ENCODE results near the gene CREB3L4.
A peak's percentile ranks its signal among the peaks of the same experiment; 100 is the strongest.

Gene CREB3L4

DNA sequence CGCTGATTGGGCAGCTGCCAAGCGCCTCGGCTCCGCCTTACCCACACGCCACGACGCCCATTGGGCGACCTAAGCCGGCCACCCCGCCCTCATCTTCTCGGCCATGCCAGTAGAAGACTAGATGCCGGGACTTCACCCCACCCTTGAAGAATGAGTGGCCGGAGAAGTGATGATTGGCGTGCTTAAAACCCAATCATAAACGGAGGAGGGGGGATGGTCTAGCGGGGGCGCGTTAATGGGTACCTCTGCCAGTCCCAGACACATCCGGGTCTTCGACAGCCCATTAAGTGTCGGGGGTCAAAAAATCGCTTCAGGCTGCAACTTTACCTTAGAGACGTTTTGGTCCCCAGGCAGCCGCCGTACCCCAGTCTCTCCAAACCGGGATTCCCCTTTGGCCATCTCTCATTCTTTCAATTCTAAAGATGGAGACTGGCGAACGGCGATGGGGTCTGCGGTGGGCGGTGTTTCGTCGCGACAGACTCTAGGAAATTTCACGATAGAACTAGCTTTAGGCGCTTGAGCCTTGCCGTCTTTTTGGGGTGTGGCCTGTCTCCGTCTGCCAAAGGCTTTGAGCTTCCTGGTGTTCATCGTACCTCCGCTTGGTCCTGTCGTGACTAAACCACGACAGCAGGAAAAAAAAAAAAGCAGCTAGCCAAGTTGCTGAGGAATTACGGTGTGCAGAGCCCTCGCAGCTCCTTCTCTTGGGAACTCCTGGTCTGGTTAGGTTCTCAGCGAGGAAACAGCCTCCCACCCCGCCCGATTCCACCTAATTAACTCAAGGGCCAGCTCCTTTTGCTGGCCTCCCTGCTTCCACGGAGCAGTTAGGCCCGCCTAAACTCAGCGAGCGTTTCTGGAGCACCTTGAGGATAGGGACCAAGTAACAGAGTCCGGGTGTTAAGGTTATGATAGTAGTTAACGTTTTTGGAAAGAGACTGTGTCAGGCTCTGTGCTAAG, 44.5 kb upstream of the CREB3L4 start, which contains the start of gene GATAD2B:
TSS of gene GATAD2B (minus strand) at position 1 of the 954 bp plus-strand sequence. CDS start 94,625 bp downstream, outside the sequence.
- Histone ChIP-seq H3K4me1 (ENCODE audit: insufficient read depth, insufficient read length) (peaks cover 4% of the 10 kb centered on the region), H3K4me3 (ENCODE audit: insufficient read length, low read depth) (peak within 1 kb of the TSS; percentile 81), H3K9ac (ENCODE audit: insufficient read length, low read depth) (peak within 1 kb of the TSS; percentile 94), H3K9me3 (ENCODE audit: insufficient read depth, low read length) (no peaks in the 10 kb centered on the region), H3K36me3 (ENCODE audit: insufficient read depth, insufficient read length, low read length) (peaks cover 12% of the 10 kb centered on the region), H3K27me3 (ENCODE audit: insufficient read depth, insufficient read length) (no peaks in the 10 kb centered on the region)
- peak; percentile 100 for DNase-seq (ENCODE audit: low read depth, low spot score)
- TF ChIP-seq SUZ12 (IDR thresholded peaks at IDR 0.05; ENCODE audit: extremely low read depth, insufficient read depth, insufficient read length): no peak

DNA sequence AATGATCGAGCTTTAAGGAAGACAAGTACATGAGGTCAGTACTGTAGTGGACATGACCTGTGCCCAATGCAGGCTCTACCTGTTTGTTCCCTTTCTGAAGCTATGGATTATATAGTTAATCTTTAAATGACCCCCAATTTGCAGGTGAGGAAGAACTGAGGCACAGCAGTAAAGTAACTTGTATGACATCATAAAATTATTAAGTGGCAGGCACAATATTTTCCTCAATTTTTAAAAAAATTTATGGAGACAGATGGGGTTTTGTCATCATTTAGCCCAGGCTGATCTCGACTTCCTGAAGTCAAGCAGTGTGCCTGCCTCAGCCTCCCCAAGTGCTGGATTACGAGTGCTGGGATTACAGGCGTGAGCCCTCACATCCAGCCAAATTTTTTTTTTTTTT, 41.3 kb upstream of the CREB3L4 start:
- DNase-seq (ENCODE audit: low read depth, low spot score): no peak
- no peak for TF ChIP-seq ZNF274 (IDR thresholded peaks at IDR 0.05; ENCODE audit: low read depth, low read length)
- no peak for TF ChIP-seq SUZ12 (IDR thresholded peaks at IDR 0.05; ENCODE audit: extremely low read depth, insufficient read depth, insufficient read length)
- TF ChIP-seq YY1 (IDR thresholded peaks at IDR 0.05; ENCODE audit: insufficient read depth, insufficient read length): no peak
- Histone ChIP-seq H3K27me3 (ENCODE audit: insufficient read depth, insufficient read length) (no peaks in the 10 kb centered on the region), H3K4me1 (ENCODE audit: insufficient read depth, insufficient read length) (peaks cover 3% of the 10 kb centered on the region), H3K9ac (ENCODE audit: insufficient read length, low read depth) (no peak overlapping the region), H3K9me3 (ENCODE audit: insufficient read depth, low read length) (no peaks in the 10 kb centered on the region), H3K36me3 (ENCODE audit: insufficient read depth, insufficient read length, low read length) (peaks cover 26% of the 10 kb centered on the region), H3K4me3 (ENCODE audit: insufficient read length, low read depth) (no peak overlapping the region)

DNA sequence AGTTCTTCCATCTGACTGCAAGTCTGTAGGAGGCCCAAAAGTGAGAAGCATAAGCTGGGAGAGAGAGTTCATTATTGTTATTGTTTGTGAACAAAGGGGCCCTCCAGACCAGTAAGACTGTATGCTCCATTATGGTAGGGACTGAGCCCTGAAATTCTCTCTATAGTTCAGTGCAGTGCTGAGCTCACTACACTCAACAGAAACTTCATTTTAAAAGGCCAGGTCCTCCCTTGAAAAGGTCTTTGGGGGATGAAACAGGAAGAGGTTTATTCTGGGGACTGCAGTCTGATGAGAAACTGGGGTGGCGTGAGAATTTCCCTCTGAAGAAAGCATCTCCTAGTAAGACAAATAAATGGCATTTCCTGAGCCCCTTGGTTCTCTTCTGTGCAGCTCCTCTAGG, 39.5 kb upstream of the CREB3L4 start:
- peaks cover 3% of the 10 kb centered on the region for H3K4me1 ChIP-seq (ENCODE audit: insufficient read depth, insufficient read length)
- no peak for TF ChIP-seq SUZ12 (IDR thresholded peaks at IDR 0.05; ENCODE audit: extremely low read depth, insufficient read depth, insufficient read length)
- no peak overlapping the region for H3K9ac ChIP-seq (ENCODE audit: insufficient read length, low read depth)
- no peaks in the 10 kb centered on the region for H3K27me3 ChIP-seq (ENCODE audit: insufficient read depth, insufficient read length)
- H3K4me3 ChIP-seq (ENCODE audit: insufficient read length, low read depth): no peak overlapping the region
- H3K36me3 ChIP-seq (ENCODE audit: insufficient read depth, insufficient read length, low read length): peaks cover 40% of the 10 kb centered on the region
- no peaks in the 10 kb centered on the region for H3K9me3 ChIP-seq (ENCODE audit: insufficient read depth, low read length)
- no peak for DNase-seq (ENCODE audit: low read depth, low spot score)

DNA sequence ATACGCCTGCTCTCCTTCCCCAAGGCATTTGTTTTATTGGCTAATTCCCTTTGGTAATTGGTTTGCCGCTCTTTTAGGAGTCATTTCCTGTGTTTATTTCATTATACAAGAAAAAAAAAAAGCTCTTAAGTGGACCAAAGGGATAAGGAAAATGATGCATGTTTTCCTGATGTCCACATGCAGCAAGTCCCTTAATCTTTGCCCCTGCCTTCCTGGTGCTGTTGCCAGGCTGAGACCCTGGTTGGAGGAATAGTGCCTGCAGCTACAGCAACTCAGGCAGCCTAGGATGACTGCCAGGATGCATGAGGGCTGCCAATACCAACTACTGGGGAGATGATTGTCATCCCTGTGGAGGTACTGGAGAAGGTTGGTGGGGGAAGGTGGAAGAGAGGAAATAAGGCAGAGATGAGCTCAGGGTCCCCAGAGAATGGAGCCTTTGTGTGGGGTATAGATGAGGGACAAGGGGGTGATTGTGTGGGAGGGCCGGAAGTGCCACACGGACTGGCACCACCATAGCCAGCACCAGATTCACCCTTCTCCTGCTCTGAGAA, 38.8 kb upstream of the CREB3L4 start:
- peaks cover 3% of the 10 kb centered on the region for H3K4me1 ChIP-seq (ENCODE audit: insufficient read depth, insufficient read length)
- H3K4me3 ChIP-seq (ENCODE audit: insufficient read length, low read depth): no peak overlapping the region
- peaks cover 46% of the 10 kb centered on the region for H3K36me3 ChIP-seq (ENCODE audit: insufficient read depth, insufficient read length, low read length)
- TF ChIP-seq ZNF274 (IDR thresholded peaks at IDR 0.05; ENCODE audit: low read depth, low read length) (no peak), YY1 (IDR thresholded peaks at IDR 0.05; ENCODE audit: insufficient read depth, insufficient read length) (no peak), SUZ12 (IDR thresholded peaks at IDR 0.05; ENCODE audit: extremely low read depth, insufficient read depth, insufficient read length) (no peak)
- H3K9me3 ChIP-seq (ENCODE audit: insufficient read depth, low read length): no peaks in the 10 kb centered on the region
- DNase-seq (ENCODE audit: low read depth, low spot score): no peak
- H3K27me3 ChIP-seq (ENCODE audit: insufficient read depth, insufficient read length): no peaks in the 10 kb centered on the region
- H3K9ac ChIP-seq (ENCODE audit: insufficient read length, low read depth): no peak overlapping the region

DNA sequence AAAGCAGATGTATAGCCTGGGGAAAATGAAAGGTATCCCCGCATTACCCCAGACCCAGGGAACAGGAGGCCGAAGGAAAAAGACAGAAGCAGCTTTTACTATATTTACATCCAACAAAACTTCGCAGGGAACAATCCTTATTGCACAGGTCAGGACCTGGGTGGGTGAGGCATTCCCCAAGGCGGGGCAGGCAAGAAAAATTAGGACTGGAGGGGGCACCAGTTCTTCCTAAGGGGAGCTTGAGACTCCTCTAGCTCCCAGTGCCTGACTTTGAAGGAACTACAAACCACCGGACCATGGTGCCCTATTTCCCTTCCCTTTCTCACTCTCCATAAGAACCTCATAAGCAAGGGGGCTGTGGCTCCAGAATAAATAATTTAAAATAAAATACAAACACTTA, 38.3 kb upstream of the CREB3L4 start:
- peaks cover 51% of the 10 kb centered on the region for H3K36me3 ChIP-seq (ENCODE audit: insufficient read depth, insufficient read length, low read length)
- no peak overlapping the region for H3K4me3 ChIP-seq (ENCODE audit: insufficient read length, low read depth)
- no peaks in the 10 kb centered on the region for H3K27me3 ChIP-seq (ENCODE audit: insufficient read depth, insufficient read length)
- no peaks in the 10 kb centered on the region for H3K9me3 ChIP-seq (ENCODE audit: insufficient read depth, low read length)
- peaks cover 3% of the 10 kb centered on the region for H3K4me1 ChIP-seq (ENCODE audit: insufficient read depth, insufficient read length)
- DNase-seq (ENCODE audit: low read depth, low spot score): no peak
- TF ChIP-seq ZNF274 (IDR thresholded peaks at IDR 0.05; ENCODE audit: low read depth, low read length) (no peak), SUZ12 (IDR thresholded peaks at IDR 0.05; ENCODE audit: extremely low read depth, insufficient read depth, insufficient read length) (no peak), YY1 (IDR thresholded peaks at IDR 0.05; ENCODE audit: insufficient read depth, insufficient read length) (no peak)
- H3K9ac ChIP-seq (ENCODE audit: insufficient read length, low read depth): no peak overlapping the region

DNA sequence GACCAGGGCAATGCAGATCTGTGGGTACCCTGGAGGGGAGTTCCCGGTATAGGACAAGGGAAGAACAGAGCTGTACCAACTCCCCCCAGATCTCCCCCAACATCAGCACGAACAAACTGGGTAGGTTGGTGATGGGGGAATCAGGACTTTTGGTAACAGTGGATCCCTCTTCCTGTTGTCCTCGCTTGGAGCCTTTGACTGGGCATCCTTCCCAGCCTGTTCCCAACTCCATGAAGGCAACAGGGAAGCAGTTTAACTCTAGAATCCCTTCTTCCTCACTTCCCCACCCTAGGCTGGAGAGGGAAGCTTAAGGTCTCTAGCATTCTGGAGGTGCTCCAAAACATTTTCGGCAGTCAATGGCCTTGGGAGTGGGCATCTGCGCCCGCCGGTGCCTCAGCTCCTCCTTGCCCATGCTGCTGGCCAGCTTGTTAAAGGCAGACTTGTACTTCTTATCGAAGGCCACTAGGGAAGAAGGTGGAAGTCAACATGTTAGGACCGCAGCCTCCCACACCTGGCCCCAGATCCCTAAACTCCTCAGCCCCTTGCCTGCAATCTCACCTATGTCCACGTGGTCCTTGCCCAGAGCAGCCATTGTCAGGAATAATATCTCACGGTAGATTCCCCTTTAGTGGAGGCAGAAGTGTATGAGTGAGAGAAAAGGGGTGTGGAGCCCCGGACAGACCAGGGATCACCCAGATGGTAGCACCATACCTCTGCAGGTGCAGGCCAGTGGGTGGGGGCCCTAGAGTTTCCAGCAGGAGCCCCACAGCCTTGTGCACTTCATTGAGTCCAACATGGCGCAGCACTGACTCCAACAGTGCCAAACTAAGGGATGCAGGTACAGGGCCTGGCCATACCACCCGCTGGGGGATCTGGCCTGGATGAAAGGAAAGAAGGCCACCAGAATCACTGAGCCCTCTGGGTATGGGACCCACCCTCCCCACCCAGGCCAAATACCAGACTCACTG, 37.4 kb upstream of the CREB3L4 start:
- Histone ChIP-seq H3K36me3 (ENCODE audit: insufficient read depth, insufficient read length, low read length) (peaks cover 58% of the 10 kb centered on the region), H3K27me3 (ENCODE audit: insufficient read depth, insufficient read length) (no peaks in the 10 kb centered on the region), H3K9ac (ENCODE audit: insufficient read length, low read depth) (no peak overlapping the region), H3K4me3 (ENCODE audit: insufficient read length, low read depth) (no peak overlapping the region), H3K9me3 (ENCODE audit: insufficient read depth, low read length) (no peaks in the 10 kb centered on the region), H3K4me1 (ENCODE audit: insufficient read depth, insufficient read length) (peaks cover 3% of the 10 kb centered on the region)
- TF ChIP-seq SUZ12 (IDR thresholded peaks at IDR 0.05; ENCODE audit: extremely low read depth, insufficient read depth, insufficient read length) (no peak), ZNF274 (IDR thresholded peaks at IDR 0.05; ENCODE audit: low read depth, low read length) (no peak), YY1 (IDR thresholded peaks at IDR 0.05; ENCODE audit: insufficient read depth, insufficient read length) (no peak)
- no peak for DNase-seq (ENCODE audit: low read depth, low spot score)
